H9 (cell line): ENCODE measurements around the gene SOX4. TPM values are rescaled to one million over a fixed set of nuclear protein-coding genes. Genes with fewer than 3 reads are reported as not detected.

Source experiments
- DNase-seq: peaks from one replicate; pipeline ENCODE4 v3.0.0-alpha.2; 2017
- H2AFZ ChIP-seq: one replicate; pipeline ENCODE4 v1.6.1; 2013; ENCODE audit warnings: mild to moderate bottlenecking, low read length, control low read depth, moderate library complexity
- H2AK5ac ChIP-seq: 2 replicates; pipeline ENCODE4 v1.6.1; 2013; ENCODE audit warnings: low read length, control low read depth, mixed read lengths; ENCODE audit not compliant: insufficient read length
- H2BK120ac ChIP-seq: one replicate; pipeline ENCODE4 v1.6.1; 2013; ENCODE audit warnings: low read depth, mild to moderate bottlenecking, low read length, control low read depth, inconsistent platforms; ENCODE audit not compliant: poor library complexity, severe bottlenecking
- H2BK12ac ChIP-seq: 2 replicates; pipeline ENCODE4 v1.6.1; 2013; ENCODE audit warnings: low read length, control low read depth, mixed read lengths, low read depth; ENCODE audit not compliant: insufficient read length
- H2BK15ac ChIP-seq: 2 replicates; pipeline ENCODE4 v1.6.1; 2013; ENCODE audit warnings: low read depth, low read length, control low read depth
- H2BK20ac ChIP-seq: one replicate; pipeline ENCODE4 v1.6.1; 2013; ENCODE audit warnings: low read depth, mild to moderate bottlenecking, low read length, control low read depth, inconsistent platforms; ENCODE audit not compliant: poor library complexity, severe bottlenecking
- H2BK5ac ChIP-seq: 2 replicates; pipeline ENCODE4 v1.6.1; 2013; ENCODE audit warnings: low read length, control low read depth, mixed read lengths; ENCODE audit not compliant: insufficient read length
- H3K14ac ChIP-seq: 2 replicates; pipeline ENCODE4 v1.6.1; 2013; ENCODE audit warnings: low read length, control low read depth; ENCODE audit not compliant: insufficient read depth
- H3K18ac ChIP-seq: 2 replicates; pipeline ENCODE4 v1.6.1; 2013; ENCODE audit warnings: low read depth, mild to moderate bottlenecking, mixed read lengths, low read length, control low read depth; ENCODE audit not compliant: insufficient read length
- H3K23ac ChIP-seq: 2 replicates; pipeline ENCODE4 v1.6.1; 2013; ENCODE audit warnings: low read length, control low read depth, mixed read lengths, low read depth; ENCODE audit not compliant: insufficient read length
- H3K23me2 ChIP-seq: 2 replicates; pipeline ENCODE4 v1.6.1; 2013; ENCODE audit warnings: low read depth, mild to moderate bottlenecking, mixed read lengths, low read length, control low read depth; ENCODE audit not compliant: insufficient read length, poor library complexity, severe bottlenecking
- H3K27ac ChIP-seq: 2 replicates; pipeline ENCODE4 v1.5.1; 2013; ENCODE audit warnings: low read length, control low read depth, mixed read lengths, low read depth; ENCODE audit not compliant: insufficient read length
- H3K27me3 ChIP-seq: 2 replicates; pipeline ENCODE4 v1.6.1; 2013; ENCODE audit warnings: low read length, control low read depth, inconsistent platforms; ENCODE audit not compliant: insufficient read depth
- H3K4ac ChIP-seq: 2 replicates; pipeline ENCODE4 v1.6.1; 2013; ENCODE audit warnings: low read depth, mild to moderate bottlenecking, control low read depth, inconsistent platforms, low read length, moderate library complexity
- H3K4me1 ChIP-seq: 2 replicates; pipeline ENCODE4 v1.6.1; 2013; ENCODE audit warnings: low read length, control low read depth, inconsistent platforms; ENCODE audit not compliant: insufficient read depth
- H3K4me2 ChIP-seq: 2 replicates; pipeline ENCODE4 v1.6.1; 2013; ENCODE audit warnings: low read length, control low read depth, mixed read lengths; ENCODE audit not compliant: insufficient read length, insufficient read depth
- H3K56ac ChIP-seq: 2 replicates; pipeline ENCODE4 v1.6.1; 2013; ENCODE audit warnings: low read depth, mild to moderate bottlenecking, mixed read lengths, low read length, control low read depth; ENCODE audit not compliant: insufficient read length
- H3K79me1 ChIP-seq: 2 replicates; pipeline ENCODE4 v1.6.1; 2013; ENCODE audit warnings: low read depth, mild to moderate bottlenecking, moderate library complexity, low read length, control low read depth, inconsistent platforms; ENCODE audit not compliant: insufficient read depth, poor library complexity, severe bottlenecking
- H3K79me2 ChIP-seq: 2 replicates; pipeline ENCODE4 v1.6.1; 2013; ENCODE audit warnings: low read length, control low read depth, inconsistent platforms; ENCODE audit not compliant: insufficient read depth
- H3K9ac ChIP-seq: 2 replicates; pipeline ENCODE4 v1.6.1; 2013; ENCODE audit warnings: low read length, control low read depth, mixed read lengths; ENCODE audit not compliant: insufficient read length; ENCODE audit errors: extremely low read depth
- H3K9me3 ChIP-seq: one replicate; pipeline ENCODE4 v1.6.1; 2013; ENCODE audit warnings: low read depth, low read length, inconsistent platforms; ENCODE audit not compliant: control insufficient read depth
- H3T11ph ChIP-seq: one replicate; pipeline ENCODE4 v1.6.1; 2013; ENCODE audit warnings: mild to moderate bottlenecking, low read length, control low read depth, inconsistent platforms
- H4K20me1 ChIP-seq: one replicate; pipeline ENCODE4 v1.6.1; 2013; ENCODE audit not compliant: control insufficient read depth, insufficient read length, insufficient read depth
- H4K5ac ChIP-seq: 2 replicates; pipeline ENCODE4 v1.6.1; 2013; ENCODE audit warnings: low read depth, mild to moderate bottlenecking, mixed read lengths, low read length, control low read depth; ENCODE audit not compliant: insufficient read length
- H4K8ac ChIP-seq: replicated peaks from 2 replicates; pipeline ENCODE4 v1.6.1; 2013; ENCODE audit warnings: low read length, control low read depth, mixed read lengths, low read depth; ENCODE audit not compliant: insufficient read length
- H4K91ac ChIP-seq: 2 replicates; pipeline ENCODE4 v1.6.1; 2013; ENCODE audit warnings: low read depth, mild to moderate bottlenecking, moderate library complexity, mixed read lengths, low read length, control low read depth; ENCODE audit not compliant: insufficient read length
- H3K27ac Mint-ChIP-seq, 3 experiments: 2 replicates in 2 of 3; 3 replicates in 1 of 3; pipeline ENCODE4 v1.8.0; 2020 to 2021; ENCODE audit warnings: mixed read lengths in 3 of 3, mild to moderate bottlenecking in 1 of 3, moderate library complexity in 1 of 3
- H3K27me3 Mint-ChIP-seq: 2 replicates; pipeline ENCODE4 v1.8.0; 2021; ENCODE audit warnings: low read depth, mild to moderate bottlenecking, moderate library complexity, mixed read lengths
- H3K36me3 Mint-ChIP-seq, 3 experiments: 2 replicates in 2 of 3; 3 replicates in 1 of 3; pipeline ENCODE4 v1.8.0; 2020 to 2021; ENCODE audit warnings: low read depth in 3 of 3, mixed read lengths in 3 of 3; ENCODE audit not compliant: insufficient read depth in 1 of 3
- H3K4me1 Mint-ChIP-seq, 2 experiments: 2 replicates each; pipeline ENCODE4 v1.8.0; 2020; ENCODE audit warnings: mixed read lengths in 2 of 2
- H3K4me3 Mint-ChIP-seq, 2 experiments: 2 replicates in 1 of 2; 3 replicates in 1 of 2; pipeline ENCODE4 v1.8.0; 2020 to 2021; ENCODE audit warnings: mild to moderate bottlenecking in 2 of 2, mixed read lengths in 2 of 2, moderate library complexity in 1 of 2
- H3K9me3 Mint-ChIP-seq, 2 experiments: 2 replicates in 1 of 2; 3 replicates in 1 of 2; pipeline ENCODE4 v1.8.0; 2020; ENCODE audit warnings: mild to moderate bottlenecking in 2 of 2, mixed read lengths in 2 of 2, moderate library complexity in 1 of 2
- WGBS: extraction: QIAGEN DNeasy Blood & Tissue Kit; methylation state at CpG from one replicate; pipeline ENCODE4 v1.1.7; 2013; ENCODE audit warnings: missing lambda C conversion rate, low lambda C conversion rate, mixed read lengths; ENCODE audit not compliant: insufficient read length; ENCODE audit errors: extremely low coverage; 5-methylcytosine and 5-hydroxymethylcytosine counted together
- total RNA-seq: library from RNA; stranded (reverse); gene quantifications from 2 replicates; pipeline ENCODE4 v1.2.1, GENCODE V29; 2021
- TF ChIP-seq, protein P1 (sequence below): fragments of 200-600 bp; sonication (generic); conservative IDR thresholded peaks from 3 replicates; pipeline ENCODE4 v1.8.0; 2021; ENCODE audit warnings: antibody characterized with exemption, mild to moderate bottlenecking

The SOX4 gene
- total RNA-seq, 1 experiment from 2014 or later = 108 TPM

GRCh38 chr6:21608601-21609000 lies 15.1 kb downstream of the SOX4 start:
- H3K56ac ChIP-seq = no peak overlapping the region
- H2BK120ac ChIP-seq = no peak overlapping the region
- H3K4me1 ChIP-seq = 0 out of 2 replicates have a peak, but pooled peaks cover 2% of the 10 kb centered on the region
- no peak overlapping the region for H2BK12ac ChIP-seq
- no peak overlapping the region for H4K8ac ChIP-seq
- no peak overlapping the region for H3K4me3 Mint-ChIP-seq
- H3K36me3 Mint-ChIP-seq = peaks cover 0 to 5% (median 0%) of the 10 kb centered on the region in 3 experiments; a peak in 3 of 7 replicates
- H2AK5ac ChIP-seq = no peak overlapping the region
- peaks cover 9 to 13% of the 10 kb centered on the region in 2 experiments; a peak in 3 of 4 replicates for H3K4me1 Mint-ChIP-seq
- 0 out of 5 replicates have a peak, but pooled peaks cover 0 to 3% of the 10 kb centered on the region in 2 experiments for H3K9me3 Mint-ChIP-seq
- no peak overlapping the region for H2BK15ac ChIP-seq
- no CpG with 5 or more reads among the region's 10 CpGs for WGBS
- no peak overlapping the region for H3K4ac ChIP-seq
- no peak overlapping the region for H3T11ph ChIP-seq
- no peak overlapping the region for H2AFZ ChIP-seq
- TF ChIP-seq, protein P1, sequence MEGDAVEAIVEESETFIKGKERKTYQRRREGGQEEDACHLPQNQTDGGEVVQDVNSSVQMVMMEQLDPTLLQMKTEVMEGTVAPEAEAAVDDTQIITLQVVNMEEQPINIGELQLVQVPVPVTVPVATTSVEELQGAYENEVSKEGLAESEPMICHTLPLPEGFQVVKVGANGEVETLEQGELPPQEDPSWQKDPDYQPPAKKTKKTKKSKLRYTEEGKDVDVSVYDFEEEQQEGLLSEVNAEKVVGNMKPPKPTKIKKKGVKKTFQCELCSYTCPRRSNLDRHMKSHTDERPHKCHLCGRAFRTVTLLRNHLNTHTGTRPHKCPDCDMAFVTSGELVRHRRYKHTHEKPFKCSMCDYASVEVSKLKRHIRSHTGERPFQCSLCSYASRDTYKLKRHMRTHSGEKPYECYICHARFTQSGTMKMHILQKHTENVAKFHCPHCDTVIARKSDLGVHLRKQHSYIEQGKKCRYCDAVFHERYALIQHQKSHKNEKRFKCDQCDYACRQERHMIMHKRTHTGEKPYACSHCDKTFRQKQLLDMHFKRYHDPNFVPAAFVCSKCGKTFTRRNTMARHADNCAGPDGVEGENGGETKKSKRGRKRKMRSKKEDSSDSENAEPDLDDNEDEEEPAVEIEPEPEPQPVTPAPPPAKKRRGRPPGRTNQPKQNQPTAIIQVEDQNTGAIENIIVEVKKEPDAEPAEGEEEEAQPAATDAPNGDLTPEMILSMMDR = no peak
- H4K91ac ChIP-seq = no peak overlapping the region
- H3K4me2 ChIP-seq = no peak overlapping the region
- no peaks in the 10 kb centered on the region for H3K27me3 ChIP-seq
- no peak overlapping the region for H2BK20ac ChIP-seq
- H3K79me1 ChIP-seq = no peaks in the 10 kb centered on the region
- DNase-seq = no peak
- H3K9ac ChIP-seq = no peak overlapping the region
- H4K20me1 ChIP-seq = no peaks in the 10 kb centered on the region
- H3K79me2 ChIP-seq = no peaks in the 10 kb centered on the region
- H3K9me3 ChIP-seq = no peaks in the 10 kb centered on the region
- no peak overlapping the region for H3K18ac ChIP-seq
- peak overlapping the region in 1 of 3 experiments; percentile 71; a peak in 2 of 7 replicates for H3K27ac Mint-ChIP-seq
- H2BK5ac ChIP-seq = no peak overlapping the region
- no peaks in the 10 kb centered on the region for H3K23me2 ChIP-seq
- no peaks in the 10 kb centered on the region for H3K27me3 Mint-ChIP-seq
- H3K27ac ChIP-seq = no peak overlapping the region
- H3K14ac ChIP-seq = no peak overlapping the region
- no peak overlapping the region for H3K23ac ChIP-seq
- H4K5ac ChIP-seq = no peak overlapping the region
